ENCODE measurements around the gene ZNF143. TPM values are rescaled to one million over a fixed set of nuclear protein-coding genes. Genes with fewer than 3 reads are reported as not detected.

ZNF143 gene
- total and polyA plus RNA-seq, 11 donors: 7.9 to 32.3 (median 22.0) TPM

- Histone ChIP-seq H3K4me1 (peaks cover 0 to 28% (median 11%) of the 10 kb centered on the region in 12 donors), H3K36me3 (peaks cover 0 to 27% (median 19%) of the 10 kb centered on the region in 9 donors), H3K9me3 (no peaks in the 10 kb centered on the region), H3K4me3 (no peak overlapping the region), H3K27ac (peak overlapping the region in 2 of 12 donors; percentile 44 to 78), H3K27me3 (no peaks in the 10 kb centered on the region)
- TF ChIP-seq POLR2A (IDR thresholded peaks at IDR 0.05) (no peak), CTCF (IDR thresholded peaks at IDR 0.05) (no peak)
- DNase-seq (no peak), ATAC-seq (no peak)
- intact Hi-C loops (cut with DNase I): loop anchor here in 2 of 10 donors (5.0 kb wide), 3 partner anchors 34 to 219 kb away; partner anchors contain the start of gene WEE1 (in 1 of the 2)
- 96 to 99% (median 98%) methylated on average over 1 of the region's 1 CpG for WGBS, 4 donors
These were observed 67.3 kb downstream of the ZNF143 start for GRCh38 chr11:9528136-9528501.

- H3K9me3 ChIP-seq: no peaks in the 10 kb centered on the region
- WGBS, 4 donors: 83 to 86% (median 85%) methylated on average over 12 of the region's 12 CpGs
- peaks cover 0 to 27% (median 19%) of the 10 kb centered on the region in 9 donors for H3K36me3 ChIP-seq
- H3K4me3 ChIP-seq: no peak overlapping the region
- no peaks in the 10 kb centered on the region for H3K27me3 ChIP-seq
- intact Hi-C loops (cut with DNase I): loop anchor here in 2 of 10 donors (5.0 kb wide), 3 partner anchors 34 to 219 kb away; partner anchors contain the start of gene WEE1 (in 1 of the 2)
- TF ChIP-seq CTCF (IDR thresholded peaks at IDR 0.05) (no peak), POLR2A (IDR thresholded peaks at IDR 0.05) (no peak)
- H3K4me1 ChIP-seq: peaks cover 0 to 28% (median 11%) of the 10 kb centered on the region in 12 donors
- no peak for ATAC-seq
- DNase-seq: no peak
- no peak overlapping the region for H3K27ac ChIP-seq
These were observed 67.9 kb downstream of the ZNF143 start for GRCh38 chr11:9528573-9529333.

- Histone ChIP-seq H3K27ac (peak overlapping the region in 1 of 12 donors; percentile 10), H3K9me3 (no peaks in the 10 kb centered on the region), H3K27me3 (no peaks in the 10 kb centered on the region), H3K4me1 (peaks cover 0 to 28% (median 11%) of the 10 kb centered on the region in 12 donors), H3K36me3 (peaks cover 0 to 27% (median 19%) of the 10 kb centered on the region in 9 donors), H3K4me3 (no peak overlapping the region)
- intact Hi-C loops (cut with DNase I): loop anchor here in 2 of 10 donors (5.0 kb wide), 3 partner anchors 33 to 218 kb away; partner anchors contain the start of gene WEE1 (in 1 of the 2)
- TF ChIP-seq CTCF (IDR thresholded peaks at IDR 0.05): no peak
- no peak for TF ChIP-seq POLR2A (IDR thresholded peaks at IDR 0.05)
- WGBS, 4 donors: 65 to 88% (median 67%) methylated on average over 3 of the region's 3 CpGs
- peak in 3 of 4 donors; percentile 65 to 67 (median 66) for ATAC-seq
- peak in 3 of 5 donors; percentile 32 to 45 (median 45) for DNase-seq
These were observed 68.5 kb downstream of the ZNF143 start for GRCh38 chr11:9529334-9529650.

- intact Hi-C loops (cut with DNase I): loop anchor here in 7 of 10 donors (5.0 to 10.0 kb wide), 6 partner anchors 75 to 795 kb away; no protein-coding TSS in a partner anchor
- H3K27ac ChIP-seq: no peak overlapping the region
- peaks cover 0 to 33% (median 17%) of the 10 kb centered on the region in 12 donors for H3K4me1 ChIP-seq
- H3K36me3 ChIP-seq: peaks cover 0 to 24% (median 15%) of the 10 kb centered on the region in 9 donors
- H3K27me3 ChIP-seq: no peaks in the 10 kb centered on the region
- DNase-seq: no peak
- WGBS, 4 donors: 77 to 79% (median 78%) methylated on average over 9 of the region's 9 CpGs
- TF ChIP-seq CTCF (IDR thresholded peaks at IDR 0.05) (no peak), POLR2A (IDR thresholded peaks at IDR 0.05) (no peak)
- no peak for ATAC-seq
- H3K4me3 ChIP-seq: no peak overlapping the region
- H3K9me3 ChIP-seq: no peaks in the 10 kb centered on the region
These were observed 69.3 kb downstream of the ZNF143 start for GRCh38 chr11:9530020-9530621.
